Myocyte (in vitro differentiated cells): ENCODE data around the gene L3MBTL4. TPM values are rescaled to one million over a fixed set of nuclear protein-coding genes. Genes with fewer than 3 reads are reported as not detected.
"Not testable (repeated sequence)": the region's sequence is repeated elsewhere in the genome, so short reads cannot be mapped to it uniquely, and the experiment has no call there.

ENCODE experiments used
- DNase-seq: peaks from one replicate; pipeline ENCODE4 v3.0.0-alpha.2; 2012; ENCODE audit warnings: low read depth
- total RNA-seq: library from RNA; depleted of rRNA; stranded (reverse); fragments of >200 nt; gene quantifications from 2 replicates; pipeline ENCODE4 v1.2.3, GENCODE V29; 2014

The L3MBTL4 gene
- total RNA-seq, 1 donor from 2014 or later: not detected

- DNase-seq: no peak
These were observed 7.7 kb downstream of the L3MBTL4 start for GRCh38 chr18:6406910-6407470.

GRCh38 chr18:6406075-6406909 lies 8.4 kb downstream of the L3MBTL4 start:
- DNase-seq: no peak

- no peak for DNase-seq
These were observed 9.3 kb downstream of the L3MBTL4 start for GRCh38 chr18:6405237-6406074.

GRCh38 chr18:6404834-6405233 lies 9.9 kb downstream of the L3MBTL4 start:
- no peak for DNase-seq

GRCh38 chr18:6401687-6402086 lies 13.0 kb downstream of the L3MBTL4 start:
- DNase-seq: no peak

GRCh38 chr18:6399776-6400175 lies 14.9 kb downstream of the L3MBTL4 start:
- no peak for DNase-seq

- DNase-seq: no peak
These were observed 16.7 kb downstream of the L3MBTL4 start for GRCh38 chr18:6397931-6398566.

- DNase-seq: no peak
These were observed 17.9 kb downstream of the L3MBTL4 start for GRCh38 chr18:6396847-6397246.

- no peak for DNase-seq
These were observed 18.4 kb downstream of the L3MBTL4 start for GRCh38 chr18:6396276-6396675.

- DNase-seq: no peak
These were observed 25.7 kb downstream of the L3MBTL4 start for GRCh38 chr18:6389005-6389404.

- no peak for DNase-seq
These were observed 31.7 kb downstream of the L3MBTL4 start for GRCh38 chr18:6382963-6383362.

- not testable (repeated sequence) for DNase-seq
These were observed 37.2 kb downstream of the L3MBTL4 start for GRCh38 chr18:6377473-6377872.

- no peak for DNase-seq
These were observed 38.1 kb downstream of the L3MBTL4 start for GRCh38 chr18:6376433-6377229.

GRCh38 chr18:6374935-6375529 lies 39.7 kb downstream of the L3MBTL4 start:
- no peak for DNase-seq

GRCh38 chr18:6374340-6374739 lies 40.4 kb downstream of the L3MBTL4 start:
- no peak for DNase-seq

- no peak for DNase-seq
These were observed 41.5 kb downstream of the L3MBTL4 start for GRCh38 chr18:6373187-6373586.

- peak; percentile 15 for DNase-seq
These were observed 43.6 kb downstream of the L3MBTL4 start for GRCh38 chr18:6370886-6371635.

GRCh38 chr18:6370410-6370809 lies 44.3 kb downstream of the L3MBTL4 start:
- peak; percentile 54 for DNase-seq

GRCh38 chr18:6368017-6368416 lies 46.7 kb downstream of the L3MBTL4 start:
- no peak for DNase-seq
